Memory B cell (primary cell): Measurements from ENCODE around the gene LPXN.
A peak's percentile ranks its signal among the peaks of the same experiment; 100 is the strongest.

ENCODE experiments used
- ATAC-seq: fragments of 150-1000 bp; cut with Tn5 transposase; 2 replicates; pipeline ENCODE4 v1.10.0; 2021; ENCODE audit warnings: low read depth, mild to moderate bottlenecking, moderate library complexity
- DNase-seq, 2 donors: peaks; one replicate each; pipeline ENCODE4 v3.0.0; 2022; ENCODE audit warnings: low spot score in 2 of 2
- H3K27ac Mint-ChIP-seq: one replicate; pipeline ENCODE4 v1.8.0; 2022; ENCODE audit warnings: mild to moderate bottlenecking, moderate library complexity, mixed read lengths
- H3K27me3 Mint-ChIP-seq: one replicate; pipeline ENCODE4 v1.8.0; 2022; ENCODE audit warnings: mixed read lengths
- H3K36me3 Mint-ChIP-seq: one replicate; pipeline ENCODE4 v1.8.0; 2022; ENCODE audit warnings: mild to moderate bottlenecking, mixed read lengths
- H3K4me1 Mint-ChIP-seq: one replicate; pipeline ENCODE4 v1.8.0; 2022; ENCODE audit warnings: mixed read lengths
- H3K4me3 Mint-ChIP-seq: one replicate; pipeline ENCODE4 v1.8.0; 2022; ENCODE audit warnings: mild to moderate bottlenecking, moderate library complexity, mixed read lengths
- H3K9me3 Mint-ChIP-seq: one replicate; pipeline ENCODE4 v1.8.0; 2022; ENCODE audit warnings: mixed read lengths

The LPXN gene

DNA sequence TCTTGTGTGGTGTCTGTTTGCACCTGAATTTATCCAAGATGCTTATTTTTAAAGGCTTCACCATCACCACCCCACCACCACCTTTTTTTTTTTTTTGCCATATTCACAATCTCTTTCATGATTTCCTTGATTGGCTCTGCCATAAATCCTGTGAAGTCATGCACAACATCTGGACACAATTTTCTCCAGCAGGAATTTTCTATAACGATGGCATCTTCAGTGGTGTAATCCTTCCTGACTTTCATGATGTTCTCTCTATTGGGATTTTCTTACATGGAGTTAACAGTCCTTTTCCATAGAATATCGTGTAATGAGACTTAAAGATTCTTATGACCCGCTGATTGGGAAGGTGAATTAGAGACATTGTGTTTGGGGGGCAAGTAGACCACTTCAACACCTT, 21.0 kb upstream of the LPXN start:
- peaks cover 44% of the 10 kb centered on the region for H3K4me1 Mint-ChIP-seq
- no peak overlapping the region for H3K4me3 Mint-ChIP-seq
- no peaks in the 10 kb centered on the region for H3K27me3 Mint-ChIP-seq

DNA sequence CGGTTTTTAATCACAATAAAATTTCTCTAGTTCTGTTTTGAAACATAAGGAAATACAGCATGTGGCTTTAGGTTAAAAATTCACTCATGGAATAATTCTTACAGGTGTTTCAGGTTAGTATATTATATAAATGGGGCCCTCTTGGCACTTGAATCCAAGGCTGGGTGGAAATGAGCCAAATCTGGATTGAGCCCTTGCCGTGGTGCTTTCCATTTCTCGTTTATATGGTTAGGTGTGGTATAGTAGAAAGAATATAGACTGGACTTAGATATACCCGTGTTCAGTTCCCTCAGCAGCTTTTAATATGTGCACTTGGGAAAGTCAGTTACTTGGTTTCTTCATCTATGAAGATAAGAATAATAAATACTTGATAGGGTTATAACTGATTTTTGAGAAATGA, 19.2 kb upstream of the LPXN start:
- Mint-ChIP-seq H3K4me3 (no peak overlapping the region), H3K27me3 (no peaks in the 10 kb centered on the region), H3K4me1 (peaks cover 38% of the 10 kb centered on the region), H3K27ac (no peak overlapping the region), H3K9me3 (no peaks in the 10 kb centered on the region), H3K36me3 (peaks cover 30% of the 10 kb centered on the region)
- no peak for DNase-seq
- ATAC-seq = no peak

More for the DNA sequence above, 21.0 kb upstream of the LPXN start:
- ATAC-seq (no peak), DNase-seq (no peak)
- Mint-ChIP-seq H3K9me3 (no peaks in the 10 kb centered on the region), H3K36me3 (peaks cover 29% of the 10 kb centered on the region), H3K27ac (no peak overlapping the region)

DNA sequence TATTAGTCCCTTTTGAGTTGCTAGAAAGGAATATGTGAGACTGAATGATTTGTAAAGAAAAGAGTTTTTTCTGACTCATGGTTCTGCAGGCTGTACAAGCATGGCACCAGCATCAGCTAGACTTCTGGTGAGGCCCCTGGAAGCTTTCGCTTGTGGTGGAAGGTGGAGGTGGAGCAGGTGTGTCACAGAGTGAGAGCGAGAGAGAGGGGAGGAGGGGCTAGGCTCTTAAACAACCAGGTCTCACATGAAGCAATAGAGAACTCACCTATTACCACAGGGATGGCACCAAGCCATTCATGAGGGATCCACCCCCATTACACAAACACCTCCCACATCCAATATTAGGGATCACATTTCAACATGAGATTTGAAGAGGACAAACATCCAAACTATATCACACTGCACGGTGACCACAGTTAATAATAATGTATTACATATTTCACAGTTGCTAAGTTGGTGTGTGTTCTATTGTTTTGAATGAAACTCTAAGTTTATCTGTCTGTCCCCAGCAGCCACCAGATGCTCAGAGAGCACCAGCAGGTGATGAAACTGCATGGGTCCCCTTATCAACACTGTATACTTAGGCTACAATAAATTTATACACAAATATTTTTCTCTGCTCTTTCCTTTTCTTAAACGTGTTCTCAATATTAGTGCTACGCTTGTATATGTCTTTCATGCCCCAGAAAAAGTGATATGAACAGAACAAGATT, 17.3 kb upstream of the LPXN start:
- H3K27me3 Mint-ChIP-seq = no peaks in the 10 kb centered on the region
- no peak for ATAC-seq

DNA sequence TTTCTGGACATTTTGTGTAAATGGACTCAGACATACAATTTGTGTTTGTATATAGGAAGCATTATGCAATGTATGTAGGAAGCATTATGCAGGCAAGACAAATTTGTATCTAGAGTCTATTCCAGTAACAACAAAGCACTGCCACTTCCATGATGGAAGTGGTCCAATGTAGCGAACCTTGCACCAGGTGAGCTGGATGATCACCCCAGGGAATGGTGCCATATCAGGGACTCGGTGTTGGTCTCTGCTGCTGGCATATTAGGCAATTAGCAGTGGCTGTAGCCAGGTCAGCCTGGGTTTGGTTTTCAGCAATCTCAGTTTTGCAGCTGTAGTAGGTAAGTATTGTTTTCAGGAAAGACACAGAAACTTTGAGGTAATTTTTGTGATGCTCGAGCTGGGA, 16.0 kb upstream of the LPXN start:
- Mint-ChIP-seq H3K4me1 (peaks cover 31% of the 10 kb centered on the region), H3K27ac (no peak overlapping the region), H3K4me3 (no peak overlapping the region), H3K36me3 (peaks cover 28% of the 10 kb centered on the region), H3K9me3 (no peaks in the 10 kb centered on the region), H3K27me3 (no peaks in the 10 kb centered on the region)
- ATAC-seq = no peak
- DNase-seq = no peak

More for the DNA sequence above, 17.3 kb upstream of the LPXN start:
- H3K4me3 Mint-ChIP-seq = no peak overlapping the region
- H3K4me1 Mint-ChIP-seq = peaks cover 32% of the 10 kb centered on the region
- peaks cover 27% of the 10 kb centered on the region for H3K36me3 Mint-ChIP-seq
- no peak overlapping the region for H3K27ac Mint-ChIP-seq
- H3K9me3 Mint-ChIP-seq = no peaks in the 10 kb centered on the region
- no peak for DNase-seq

DNA sequence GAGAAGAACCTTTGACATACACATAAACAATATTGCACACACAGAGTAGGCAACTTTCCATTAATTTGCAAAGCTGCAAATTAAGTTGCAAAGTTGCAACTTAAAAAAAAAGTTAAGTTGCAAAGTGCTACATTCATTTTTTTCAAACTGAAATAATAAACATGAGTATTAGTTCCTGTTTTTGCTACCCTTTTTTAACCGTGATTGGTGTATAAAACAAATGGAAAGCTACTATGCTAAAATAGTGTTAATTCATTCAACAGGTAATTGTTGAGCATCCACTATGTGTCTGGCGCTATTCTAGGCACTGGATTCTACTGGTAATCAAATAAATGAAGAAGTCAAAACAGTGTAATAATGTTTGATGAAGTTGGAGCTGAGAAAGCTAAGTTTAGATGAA, 11.3 kb upstream of the LPXN start:
- peak; percentile 51 for ATAC-seq
- H3K4me3 Mint-ChIP-seq = peak overlapping the region; percentile 51
- H3K4me1 Mint-ChIP-seq = peaks cover 22% of the 10 kb centered on the region
- DNase-seq = no peak
- peaks cover 8% of the 10 kb centered on the region for H3K36me3 Mint-ChIP-seq
- H3K27me3 Mint-ChIP-seq = no peaks in the 10 kb centered on the region
- H3K27ac Mint-ChIP-seq = peak overlapping the region; percentile 40
- no peaks in the 10 kb centered on the region for H3K9me3 Mint-ChIP-seq

DNA sequence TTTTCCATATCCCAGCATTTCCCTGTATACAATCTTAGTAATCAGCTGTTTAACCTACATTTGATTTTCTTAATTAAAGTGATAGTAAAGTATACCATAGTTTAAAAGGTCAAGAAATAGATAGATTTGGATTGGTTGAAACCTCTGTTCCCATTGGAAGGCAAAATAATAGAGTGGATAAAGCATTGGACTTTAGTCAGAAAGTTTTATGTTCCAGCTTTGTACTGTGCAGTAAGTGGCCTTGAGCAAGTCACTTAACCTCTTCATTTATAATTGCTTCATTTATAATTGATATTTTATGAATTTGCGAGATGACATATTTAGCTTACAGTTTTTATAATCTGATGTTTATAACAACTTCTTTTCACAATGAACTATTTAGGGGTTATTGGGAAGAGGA, 6.8 kb upstream of the LPXN start:
- Mint-ChIP-seq H3K4me1 (peaks cover 28% of the 10 kb centered on the region), H3K27me3 (no peaks in the 10 kb centered on the region), H3K27ac (no peak overlapping the region), H3K9me3 (no peaks in the 10 kb centered on the region), H3K4me3 (no peak overlapping the region), H3K36me3 (peaks cover 4% of the 10 kb centered on the region)
- ATAC-seq = no peak
- DNase-seq = no peak

DNA sequence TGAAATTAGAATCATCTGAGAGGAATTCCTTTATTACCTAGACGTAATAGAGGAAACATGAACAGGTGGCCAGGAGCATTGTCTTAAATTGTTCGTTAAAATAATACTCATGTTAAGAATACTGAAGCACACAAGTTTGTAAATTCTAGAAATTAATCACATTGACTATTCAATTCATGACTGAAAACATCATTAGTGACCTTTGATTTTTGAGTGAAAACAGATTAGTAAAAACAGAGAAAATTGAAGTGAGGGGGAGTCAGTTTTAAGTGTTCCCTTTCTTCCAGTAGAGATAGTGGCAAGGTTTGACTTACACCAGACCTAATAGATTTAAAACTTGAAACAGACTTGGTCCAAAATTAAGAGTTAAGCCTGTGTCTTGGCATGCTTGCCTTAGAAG, 4.7 kb upstream of the LPXN start:
- H3K36me3 Mint-ChIP-seq = peaks cover 1% of the 10 kb centered on the region
- no peaks in the 10 kb centered on the region for H3K9me3 Mint-ChIP-seq
- no peaks in the 10 kb centered on the region for H3K27me3 Mint-ChIP-seq
- H3K4me1 Mint-ChIP-seq = peaks cover 25% of the 10 kb centered on the region
- H3K27ac Mint-ChIP-seq = peak overlapping the region; percentile 100
- no peak for ATAC-seq
- peak overlapping the region; percentile 96 for H3K4me3 Mint-ChIP-seq
- no peak for DNase-seq

DNA sequence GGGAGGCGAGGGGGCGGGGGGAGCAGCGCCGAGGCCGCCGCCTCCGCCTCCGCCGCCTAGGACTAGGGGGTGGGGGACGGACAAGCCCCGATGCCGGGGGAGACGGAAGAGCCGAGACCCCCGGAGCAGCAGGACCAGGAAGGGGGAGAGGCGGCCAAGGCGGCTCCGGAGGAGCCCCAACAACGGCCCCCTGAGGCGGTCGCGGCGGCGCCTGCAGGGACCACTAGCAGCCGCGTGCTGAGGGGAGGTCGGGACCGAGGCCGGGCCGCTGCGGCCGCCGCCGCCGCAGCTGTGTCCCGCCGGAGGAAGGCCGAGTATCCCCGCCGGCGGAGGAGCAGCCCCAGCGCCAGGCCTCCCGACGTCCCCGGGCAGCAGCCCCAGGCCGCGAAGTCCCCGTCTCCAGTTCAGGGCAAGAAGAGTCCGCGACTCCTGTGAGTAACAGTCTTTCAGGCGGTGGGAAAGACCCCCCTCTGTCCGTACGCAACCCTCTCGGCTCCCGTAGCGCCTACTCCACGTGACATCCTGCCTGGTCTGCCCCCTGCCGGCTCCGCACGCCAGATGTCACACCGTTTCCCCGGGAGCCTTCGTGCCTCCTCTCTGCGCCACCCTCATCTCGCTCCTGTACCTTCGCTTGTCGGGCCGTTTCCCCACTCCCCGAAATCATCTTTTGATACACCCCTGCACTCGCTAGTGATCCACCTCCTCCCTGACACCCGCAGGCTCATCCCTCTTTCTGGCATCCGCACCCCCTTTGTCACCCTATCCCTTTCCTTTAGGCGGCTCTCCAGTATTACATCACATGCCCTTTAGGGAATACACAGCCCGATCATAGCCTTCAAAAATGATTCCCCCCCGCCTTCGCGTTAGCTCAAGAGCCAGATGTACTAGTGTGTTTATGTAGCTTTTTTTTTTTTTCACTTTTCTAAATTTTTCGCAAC, 3.8 kb upstream of the LPXN start:
- DNase-seq (peak; percentile 89 to 91), ATAC-seq (peak; percentile 37)
- peak overlapping the region; percentile 100 for H3K27ac Mint-ChIP-seq
- H3K36me3 Mint-ChIP-seq = peaks cover 1% of the 10 kb centered on the region
- no peaks in the 10 kb centered on the region for H3K27me3 Mint-ChIP-seq
- H3K4me1 Mint-ChIP-seq = peaks cover 30% of the 10 kb centered on the region
- peak overlapping the region; percentile 96 for H3K4me3 Mint-ChIP-seq
- H3K9me3 Mint-ChIP-seq = no peaks in the 10 kb centered on the region

DNA sequence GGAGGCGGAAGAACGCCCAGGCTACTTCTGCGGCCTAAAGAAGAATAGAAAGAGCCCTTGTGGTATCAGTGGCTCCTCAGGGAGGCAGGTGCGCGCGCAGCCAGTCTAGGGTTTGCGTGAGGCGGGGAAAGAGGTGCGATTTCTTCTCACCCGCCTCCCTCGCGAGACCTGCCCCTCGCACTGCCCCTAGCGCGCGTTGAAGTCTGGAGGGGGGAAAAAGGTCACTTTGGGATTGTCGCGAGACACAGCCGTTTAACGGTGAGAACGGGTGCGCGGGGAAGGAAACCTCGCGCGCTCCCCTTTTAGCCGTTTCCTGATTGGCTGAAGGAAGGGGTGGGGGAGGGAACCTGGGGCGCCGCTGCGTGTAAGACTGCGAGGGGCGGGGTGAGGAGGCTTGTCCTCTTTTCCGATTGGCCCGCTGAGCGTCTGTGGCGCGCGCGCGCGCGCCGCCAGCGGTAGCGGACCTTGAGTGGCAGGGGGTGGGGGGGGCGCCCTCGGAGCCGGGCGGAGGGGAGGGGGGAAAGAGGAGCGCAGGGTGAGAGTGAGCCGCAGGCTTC, 3.1 kb upstream of the LPXN start, which contains the start of gene ZFP91:
Gene ZFP91, plus strand, starts transcription at position 429 of the 557 bp plus-strand sequence. CDS start 219 bp downstream, outside the sequence.
- peak within 1 kb of the TSS; percentile 100 for H3K27ac Mint-ChIP-seq
- peaks cover 1% of the 10 kb centered on the region for H3K36me3 Mint-ChIP-seq
- H3K4me3 Mint-ChIP-seq = peak within 1 kb of the TSS; percentile 96
- DNase-seq (peak in 1 of 2 donors; percentile 91), ATAC-seq (peak; percentile 46)
- no peaks in the 10 kb centered on the region for H3K9me3 Mint-ChIP-seq
- no peaks in the 10 kb centered on the region for H3K27me3 Mint-ChIP-seq
- H3K4me1 Mint-ChIP-seq = peaks cover 34% of the 10 kb centered on the region

DNA sequence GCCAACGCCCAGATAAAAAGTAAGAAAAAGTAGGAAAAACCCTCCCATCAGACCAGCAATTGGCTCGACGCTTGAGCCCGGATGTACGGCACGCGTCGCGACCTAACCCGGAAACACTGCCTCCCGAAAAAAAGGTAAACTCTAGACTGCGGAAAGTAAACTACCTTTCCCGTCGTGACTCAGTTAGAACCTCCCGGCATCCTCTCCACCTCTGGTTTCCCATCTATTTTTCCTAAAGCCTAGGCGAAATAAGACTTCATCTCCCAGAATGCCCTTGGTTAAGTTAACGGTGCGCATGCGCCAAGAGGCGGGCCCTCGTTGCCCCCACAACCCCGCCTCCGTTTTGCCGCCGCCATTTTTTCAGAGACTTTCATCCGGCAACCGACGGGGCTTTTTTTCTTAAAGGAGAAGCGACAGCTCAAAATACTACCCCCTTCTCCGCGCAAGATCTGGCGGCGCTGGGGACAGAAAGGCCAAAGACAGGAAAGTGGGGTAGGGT, 2.5 kb upstream of the LPXN start:
- Mint-ChIP-seq H3K36me3 (peaks cover 1% of the 10 kb centered on the region), H3K4me1 (peaks cover 37% of the 10 kb centered on the region)

DNA sequence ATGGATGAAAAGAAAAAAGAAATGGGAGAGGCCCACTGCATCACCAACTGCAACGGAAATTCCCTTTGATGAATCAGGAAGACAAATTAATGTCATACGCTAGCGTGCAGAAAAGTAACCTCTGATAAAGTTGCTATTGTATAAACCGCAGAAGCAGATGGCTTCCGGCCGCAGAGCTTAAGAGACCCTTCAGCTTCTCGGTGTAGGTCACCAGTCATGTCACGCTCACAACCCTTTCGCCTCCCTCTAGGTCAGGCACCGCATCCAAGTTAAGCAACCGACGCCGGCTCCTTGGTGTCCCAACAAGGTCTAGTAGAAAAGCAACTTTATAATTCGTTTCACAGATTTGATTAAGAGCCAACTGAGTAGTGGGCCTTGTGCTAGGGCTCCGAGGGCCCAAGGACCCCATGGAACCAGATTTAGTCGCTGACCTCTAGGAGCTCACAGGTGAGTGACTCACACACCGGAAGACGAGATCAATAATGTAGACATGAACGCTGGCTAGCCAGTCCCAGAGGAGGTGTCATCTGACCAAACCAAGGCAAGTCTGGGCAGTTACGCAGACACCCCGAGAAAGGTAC, 2.0 kb upstream of the LPXN start:
- Mint-ChIP-seq H3K27ac (peak overlapping the region; percentile 100), H3K4me3 (peak overlapping the region; percentile 96), H3K9me3 (no peaks in the 10 kb centered on the region), H3K4me1 (peaks cover 36% of the 10 kb centered on the region), H3K36me3 (peaks cover 1% of the 10 kb centered on the region), H3K27me3 (no peaks in the 10 kb centered on the region)
- peak; percentile 39 for ATAC-seq
- peak; percentile 77 to 84 for DNase-seq

More for the DNA sequence above, 2.5 kb upstream of the LPXN start:
- Mint-ChIP-seq H3K9me3 (no peaks in the 10 kb centered on the region), H3K4me3 (peak overlapping the region; percentile 96), H3K27ac (peak overlapping the region; percentile 100), H3K27me3 (no peaks in the 10 kb centered on the region)
- DNase-seq (peak; percentile 89 to 92), ATAC-seq (peak; percentile 9)

DNA sequence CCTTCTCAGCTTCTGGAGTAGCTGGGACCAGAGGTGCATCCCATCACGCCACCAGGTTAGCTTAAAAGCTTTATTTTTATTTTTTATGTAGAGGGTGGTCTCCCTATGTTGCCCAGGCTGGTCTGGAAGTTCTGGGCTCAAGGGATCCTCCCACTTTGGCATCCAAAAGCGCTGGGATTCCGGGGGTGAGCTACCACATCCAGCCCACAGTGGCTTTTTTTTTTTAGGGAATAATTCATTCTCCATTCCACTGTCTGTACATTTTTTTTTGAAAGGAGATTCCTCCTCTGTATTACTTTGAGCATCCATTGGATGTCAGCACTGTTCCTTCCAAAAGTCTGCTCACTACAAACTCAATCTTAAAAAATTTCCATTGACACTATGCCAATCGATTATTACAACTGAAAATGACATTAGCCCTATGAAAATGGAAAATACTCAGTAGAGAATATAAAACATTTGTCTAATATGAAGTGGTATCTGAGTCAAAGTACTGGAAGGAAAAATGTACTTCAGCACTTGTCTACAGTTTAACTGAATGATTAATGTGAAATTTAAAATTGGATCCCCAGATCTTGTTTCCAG, 1.3 kb upstream of the LPXN start:
- Mint-ChIP-seq H3K36me3 (no peaks in the 10 kb centered on the region), H3K27me3 (no peaks in the 10 kb centered on the region), H3K9me3 (no peaks in the 10 kb centered on the region), H3K4me3 (peak overlapping the region; percentile 96), H3K4me1 (peaks cover 30% of the 10 kb centered on the region), H3K27ac (peak overlapping the region; percentile 100)
- DNase-seq = no peak
- ATAC-seq = no peak

DNA sequence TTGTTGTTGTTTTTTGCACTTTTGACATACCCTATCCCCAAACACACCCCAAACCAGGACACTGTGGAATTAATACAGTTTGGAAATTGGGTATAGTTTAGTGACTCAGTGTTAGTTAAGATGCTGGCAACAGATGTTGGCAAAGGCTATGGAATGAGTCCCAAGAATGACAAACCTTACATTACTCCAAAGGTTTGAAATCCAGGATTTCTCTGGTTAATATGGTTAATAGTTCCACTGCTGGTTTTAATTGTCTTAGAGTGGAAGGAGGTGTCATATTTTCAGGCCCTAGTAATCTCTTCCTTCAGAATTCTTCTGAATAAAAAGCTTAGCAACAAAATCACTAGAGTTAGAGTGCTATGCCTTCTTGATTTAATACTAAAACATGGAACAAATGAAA, 775 bp downstream of the LPXN start:
- Mint-ChIP-seq H3K27ac (peak overlapping the region; percentile 100), H3K4me1 (peaks cover 22% of the 10 kb centered on the region), H3K9me3 (no peaks in the 10 kb centered on the region), H3K4me3 (peak overlapping the region; percentile 89), H3K27me3 (no peaks in the 10 kb centered on the region), H3K36me3 (peaks cover 6% of the 10 kb centered on the region)
- no peak for DNase-seq
- no peak for ATAC-seq
